Measurements from ENCODE around the gene FER1L5. TPM values are rescaled to one million over a fixed set of nuclear protein-coding genes. Genes with fewer than 3 reads are reported as not detected.

Gene FER1L5
- total and polyA plus RNA-seq, 2 experiments from 2014 or later = 0.18 to 0.76 TPM

DNA sequence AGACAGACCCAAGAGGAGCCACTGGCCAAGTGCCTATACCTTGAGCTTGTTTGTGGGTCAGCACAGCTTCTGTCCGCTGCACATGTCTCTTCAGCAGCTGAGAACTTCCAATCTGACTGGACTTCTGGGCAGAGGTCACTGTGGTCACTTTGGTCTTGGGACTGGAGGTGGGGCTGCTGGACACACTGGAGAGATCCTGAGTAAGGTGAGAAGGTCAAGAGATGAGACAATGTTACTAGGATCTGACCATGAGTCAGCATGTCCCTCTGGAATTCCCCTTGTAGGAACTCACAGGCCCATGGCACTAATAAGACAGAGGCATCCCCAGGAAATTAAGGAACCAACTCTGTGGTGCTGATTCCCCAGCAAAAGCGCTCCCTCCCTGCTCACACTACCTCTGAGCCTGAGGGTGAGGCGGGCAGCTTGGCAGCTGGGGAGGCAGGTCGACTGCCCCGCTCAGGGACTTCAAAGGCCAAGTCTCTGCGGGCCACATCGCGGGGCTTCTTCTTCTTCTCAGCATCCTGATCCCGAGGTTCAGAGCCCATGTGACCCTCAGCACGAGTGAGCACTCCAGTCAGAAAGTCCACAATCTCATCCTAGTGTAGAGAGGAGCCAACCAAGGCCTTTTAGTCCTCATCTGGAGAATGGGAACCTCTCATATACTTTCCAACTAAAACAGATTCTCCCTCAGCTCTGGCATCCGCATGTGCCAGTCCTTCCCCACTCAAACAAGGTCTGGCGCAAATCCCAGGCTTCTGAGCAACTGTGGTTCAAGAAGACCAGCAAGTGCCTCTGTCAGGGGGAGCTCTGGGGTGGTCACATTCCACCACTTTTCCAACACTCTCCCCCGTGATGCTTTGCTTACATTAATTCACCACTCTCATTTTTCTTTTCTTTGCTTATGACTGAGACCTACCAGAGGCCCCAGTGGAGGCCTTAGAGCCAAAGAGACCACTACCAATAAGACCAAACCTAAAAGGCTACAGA, 33.8 kb upstream of the FER1L5 start (continued):
- TF ChIP-seq, protein P1, sequence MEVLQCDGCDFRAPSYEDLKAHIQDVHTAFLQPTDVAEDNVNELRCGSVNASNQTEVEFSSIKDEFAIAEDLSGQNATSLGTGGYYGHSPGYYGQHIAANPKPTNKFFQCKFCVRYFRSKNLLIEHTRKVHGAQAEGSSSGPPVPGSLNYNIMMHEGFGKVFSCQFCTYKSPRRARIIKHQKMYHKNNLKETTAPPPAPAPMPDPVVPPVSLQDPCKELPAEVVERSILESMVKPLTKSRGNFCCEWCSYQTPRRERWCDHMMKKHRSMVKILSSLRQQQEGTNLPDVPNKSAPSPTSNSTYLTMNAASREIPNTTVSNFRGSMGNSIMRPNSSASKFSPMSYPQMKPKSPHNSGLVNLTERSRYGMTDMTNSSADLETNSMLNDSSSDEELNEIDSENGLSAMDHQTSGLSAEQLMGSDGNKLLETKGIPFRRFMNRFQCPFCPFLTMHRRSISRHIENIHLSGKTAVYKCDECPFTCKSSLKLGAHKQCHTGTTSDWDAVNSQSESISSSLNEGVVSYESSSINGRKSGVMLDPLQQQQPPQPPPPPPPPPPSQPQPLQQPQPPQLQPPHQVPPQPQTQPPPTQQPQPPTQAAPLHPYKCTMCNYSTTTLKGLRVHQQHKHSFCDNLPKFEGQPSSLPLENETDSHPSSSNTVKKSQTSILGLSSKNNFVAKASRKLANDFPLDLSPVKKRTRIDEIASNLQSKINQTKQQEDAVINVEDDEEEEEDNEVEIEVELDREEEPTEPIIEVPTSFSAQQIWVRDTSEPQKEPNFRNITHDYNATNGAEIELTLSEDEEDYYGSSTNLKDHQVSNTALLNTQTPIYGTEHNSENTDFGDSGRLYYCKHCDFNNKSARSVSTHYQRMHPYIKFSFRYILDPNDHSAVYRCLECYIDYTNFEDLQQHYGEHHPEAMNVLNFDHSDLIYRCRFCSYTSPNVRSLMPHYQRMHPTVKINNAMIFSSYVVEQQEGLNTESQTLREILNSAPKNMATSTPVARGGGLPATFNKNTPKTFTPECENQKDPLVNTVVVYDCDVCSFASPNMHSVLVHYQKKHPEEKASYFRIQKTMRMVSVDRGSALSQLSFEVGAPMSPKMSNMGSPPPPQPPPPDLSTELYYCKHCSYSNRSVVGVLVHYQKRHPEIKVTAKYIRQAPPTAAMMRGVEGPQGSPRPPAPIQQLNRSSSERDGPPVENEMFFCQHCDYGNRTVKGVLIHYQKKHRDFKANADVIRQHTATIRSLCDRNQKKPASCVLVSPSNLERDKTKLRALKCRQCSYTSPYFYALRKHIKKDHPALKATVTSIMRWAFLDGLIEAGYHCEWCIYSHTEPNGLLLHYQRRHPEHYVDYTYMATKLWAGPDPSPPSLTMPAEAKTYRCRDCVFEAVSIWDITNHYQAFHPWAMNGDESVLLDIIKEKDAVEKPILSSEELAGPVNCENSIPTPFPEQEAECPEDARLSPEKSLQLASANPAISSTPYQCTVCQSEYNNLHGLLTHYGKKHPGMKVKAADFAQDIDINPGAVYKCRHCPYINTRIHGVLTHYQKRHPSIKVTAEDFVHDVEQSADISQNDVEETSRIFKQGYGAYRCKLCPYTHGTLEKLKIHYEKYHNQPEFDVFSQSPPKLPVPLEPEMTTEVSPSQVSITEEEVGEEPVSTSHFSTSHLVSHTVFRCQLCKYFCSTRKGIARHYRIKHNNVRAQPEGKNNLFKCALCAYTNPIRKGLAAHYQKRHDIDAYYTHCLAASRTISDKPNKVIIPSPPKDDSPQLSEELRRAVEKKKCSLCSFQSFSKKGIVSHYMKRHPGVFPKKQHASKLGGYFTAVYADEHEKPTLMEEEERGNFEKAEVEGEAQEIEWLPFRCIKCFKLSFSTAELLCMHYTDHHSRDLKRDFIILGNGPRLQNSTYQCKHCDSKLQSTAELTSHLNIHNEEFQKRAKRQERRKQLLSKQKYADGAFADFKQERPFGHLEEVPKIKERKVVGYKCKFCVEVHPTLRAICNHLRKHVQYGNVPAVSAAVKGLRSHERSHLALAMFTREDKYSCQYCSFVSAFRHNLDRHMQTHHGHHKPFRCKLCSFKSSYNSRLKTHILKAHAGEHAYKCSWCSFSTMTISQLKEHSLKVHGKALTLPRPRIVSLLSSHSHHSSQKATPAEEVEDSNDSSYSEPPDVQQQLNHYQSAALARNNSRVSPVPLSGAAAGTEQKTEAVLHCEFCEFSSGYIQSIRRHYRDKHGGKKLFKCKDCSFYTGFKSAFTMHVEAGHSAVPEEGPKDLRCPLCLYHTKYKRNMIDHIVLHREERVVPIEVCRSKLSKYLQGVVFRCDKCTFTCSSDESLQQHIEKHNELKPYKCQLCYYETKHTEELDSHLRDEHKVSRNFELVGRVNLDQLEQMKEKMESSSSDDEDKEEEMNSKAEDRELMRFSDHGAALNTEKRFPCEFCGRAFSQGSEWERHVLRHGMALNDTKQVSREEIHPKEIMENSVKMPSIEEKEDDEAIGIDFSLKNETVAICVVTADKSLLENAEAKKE (CRISPR knock-in tag; IDR thresholded peaks at IDR 0.05) = no peak
- TF ChIP-seq CREB1 (CRISPR knock-in tag; IDR thresholded peaks at IDR 0.05; ENCODE audit: low read depth) (no peak), EZH2 (IDR thresholded peaks at IDR 0.05; ENCODE audit: low read depth, unreplicated experiment) (no peak), JUNB (IDR thresholded peaks at IDR 0.05; ENCODE audit: unreplicated experiment) (no peak), ZNF331 (CRISPR knock-in tag; IDR thresholded peaks at IDR 0.05; ENCODE audit: low read depth) (no peak), ZNF114 (CRISPR knock-in tag; IDR thresholded peaks at IDR 0.05) (no peak)
- TF ChIP-seq, protein P2, sequence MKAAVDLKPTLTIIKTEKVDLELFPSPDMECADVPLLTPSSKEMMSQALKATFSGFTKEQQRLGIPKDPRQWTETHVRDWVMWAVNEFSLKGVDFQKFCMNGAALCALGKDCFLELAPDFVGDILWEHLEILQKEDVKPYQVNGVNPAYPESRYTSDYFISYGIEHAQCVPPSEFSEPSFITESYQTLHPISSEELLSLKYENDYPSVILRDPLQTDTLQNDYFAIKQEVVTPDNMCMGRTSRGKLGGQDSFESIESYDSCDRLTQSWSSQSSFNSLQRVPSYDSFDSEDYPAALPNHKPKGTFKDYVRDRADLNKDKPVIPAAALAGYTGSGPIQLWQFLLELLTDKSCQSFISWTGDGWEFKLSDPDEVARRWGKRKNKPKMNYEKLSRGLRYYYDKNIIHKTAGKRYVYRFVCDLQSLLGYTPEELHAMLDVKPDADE (IDR thresholded peaks at IDR 0.05) = no peak
